GM12891 (cell line): ENCODE data around the gene SCFD2.

ENCODE experiments used
- POLR2A ChIP-seq: IDR thresholded peaks from 2 replicates; pipeline ENCODE4 v1.6.1; 2011; ENCODE audit warnings: low read depth, low read length, control low read depth
- POLR2AphosphoS5 ChIP-seq: IDR thresholded peaks from 2 replicates; pipeline ENCODE4 v1.6.1; 2011; ENCODE audit warnings: low read depth, low read length, control low read depth
- POU2F2 ChIP-seq: IDR thresholded peaks from 2 replicates; pipeline ENCODE4 v1.6.1; 2011; ENCODE audit warnings: low read depth, mild to moderate bottlenecking, control low read depth, low read length, moderate library complexity
- SPI1 ChIP-seq: IDR thresholded peaks from 2 replicates; pipeline ENCODE4 v1.6.1; 2011; ENCODE audit warnings: low read depth, low read length, control low read depth
- TAF1 ChIP-seq: IDR thresholded peaks from 2 replicates; pipeline ENCODE4 v1.6.1; 2011; ENCODE audit warnings: low read depth, low read length, control low read depth

- TF ChIP-seq POLR2A (no peak), POLR2AphosphoS5 (no peak), SPI1 (no peak), TAF1 (no peak), POU2F2 (no peak)
These were observed 301.3 kb downstream of the SCFD2 start for GRCh38 chr4:53064609-53065008.
